Panc1 (cell line): ENCODE results near the gene BCAS2. TPM values are rescaled to one million over a fixed set of nuclear protein-coding genes. Genes with fewer than 3 reads are reported as not detected.

ENCODE experiments used
- ATAC-seq: fragments of 200-7000 bp; cut with Tn5 transposase; 2 replicates; pipeline ENCODE4 v1.9.1; 2020; ENCODE audit warnings: mild to moderate bottlenecking, moderate library complexity
- BruUV-seq: library from RNA; stranded (reverse); fragments of 400-500 nt; replicated peaks from 2 replicates; lab custom pipeline; 2021; lab: Mats Ljungman, UMichigan
- CTCF ChIA-PET: fragments of 300-600 bp; sonication (Branson Sonifier 250); formaldehyde crosslinking; loops from one replicate; lab custom pipeline; 2022; ENCODE audit warnings: antibody characterized with exemption; lab: Charles Lee
- POLR2A ChIA-PET: fragments of 300-600 bp; sonication (Branson Sonifier 250); formaldehyde crosslinking; loops from one replicate; lab custom pipeline; 2022; ENCODE audit warnings: antibody characterized with exemption; lab: Charles Lee
- DNase-seq: peaks from one replicate; pipeline ENCODE4 v3.0.0-alpha.2; 2010; ENCODE audit warnings: low read depth, low spot score
- H3K27ac ChIP-seq: 2 replicates; pipeline ENCODE4 v1.5.1; 2011; ENCODE audit warnings: mild to moderate bottlenecking, low read length, inconsistent platforms
- H3K27me3 ChIP-seq: fragments of 200-500 bp; sonication (Bioruptor generic); 2 replicates; pipeline ENCODE4 v1.6.0; 2014; ENCODE audit warnings: low read length, inconsistent platforms; ENCODE audit not compliant: control insufficient read depth, insufficient read depth
- H3K36me3 ChIP-seq: fragments of 200-500 bp; sonication (Bioruptor generic); 2 replicates; pipeline ENCODE4 v1.5.1; 2014; ENCODE audit warnings: inconsistent platforms, mild to moderate bottlenecking, low read length, moderate library complexity; ENCODE audit not compliant: control insufficient read depth, insufficient read depth
- H3K4me1 ChIP-seq: 2 replicates; pipeline ENCODE4 v1.5.1; 2011; ENCODE audit warnings: inconsistent platforms, mild to moderate bottlenecking, low read length, moderate library complexity; ENCODE audit not compliant: control insufficient read depth, insufficient read depth
- H3K4me3 ChIP-seq, 2 experiments: 2 replicates each; pipeline ENCODE4 v1.5.1; 2011 to 2012; ENCODE audit warnings: low read depth in 2 of 2, low read length in 2 of 2, mild to moderate bottlenecking in 2 of 2, inconsistent platforms in 1 of 2, moderate library complexity in 1 of 2
- H3K9me3 ChIP-seq: fragments of 200-500 bp; sonication (Bioruptor generic); 2 replicates; pipeline ENCODE4 v1.5.1; 2014; ENCODE audit warnings: low read depth, mild to moderate bottlenecking, inconsistent platforms, low read length, moderate library complexity; ENCODE audit not compliant: control insufficient read depth, insufficient read depth
- POLR2AphosphoS5 ChIP-seq: IDR thresholded peaks from 2 replicates; pipeline ENCODE4 v1.6.1; 2012; ENCODE audit warnings: mild to moderate bottlenecking, low read depth, low read length, moderate library complexity
- SIN3A ChIP-seq: IDR thresholded peaks from 2 replicates; pipeline ENCODE4 v1.6.1; 2012; ENCODE audit warnings: low read depth, mild to moderate bottlenecking, low read length, moderate library complexity, borderline replicate concordance; ENCODE audit not compliant: insufficient read depth
- TCF7L2 ChIP-seq: IDR thresholded peaks from 2 replicates; pipeline ENCODE4 v1.6.1; 2011; ENCODE audit warnings: mild to moderate bottlenecking, low read depth, low read length, inconsistent platforms
- in situ Hi-C: cut with HindIII; loops from 2 replicates; pipeline ENCODE4 v1.10.0; 2016; ENCODE audit warnings: low sequenced_read_pairs, low pct_unique_long_range_greater_than_20kb
- intact Hi-C: fragments of 100-400 bp; cut with micrococcal nuclease; formaldehyde crosslinking; loops from one replicate; pipeline ENCODE4 v1.10.0; 2022; ENCODE audit not compliant: unreplicated experiment
- total RNA-seq: library from RNA; stranded (reverse); gene quantifications from one replicate; pipeline ENCODE4 v1.2.1, GENCODE V29; 2021; ENCODE audit not compliant: unreplicated experiment
- TF ChIP-seq, protein P1 (sequence below): fragments of 450-650 bp; IDR thresholded peaks from 2 replicates; pipeline ENCODE4 v1.5.1; 2017; ENCODE audit warnings: mild to moderate bottlenecking
- TF ChIP-seq, protein P2 (sequence below), 2 experiments: IDR thresholded peaks; 2 replicates each; pipeline ENCODE4 v1.6.1; 2011 to 2012; ENCODE audit warnings: low read depth in 2 of 2, control low read depth in 1 of 2, low read length in 1 of 2, mild to moderate bottlenecking in 1 of 2, moderate library complexity in 1 of 2; ENCODE audit not compliant: insufficient read depth in 1 of 2

Gene BCAS2
- total RNA-seq, 1 experiment from 2014 or later = 23.5 TPM

DNA sequence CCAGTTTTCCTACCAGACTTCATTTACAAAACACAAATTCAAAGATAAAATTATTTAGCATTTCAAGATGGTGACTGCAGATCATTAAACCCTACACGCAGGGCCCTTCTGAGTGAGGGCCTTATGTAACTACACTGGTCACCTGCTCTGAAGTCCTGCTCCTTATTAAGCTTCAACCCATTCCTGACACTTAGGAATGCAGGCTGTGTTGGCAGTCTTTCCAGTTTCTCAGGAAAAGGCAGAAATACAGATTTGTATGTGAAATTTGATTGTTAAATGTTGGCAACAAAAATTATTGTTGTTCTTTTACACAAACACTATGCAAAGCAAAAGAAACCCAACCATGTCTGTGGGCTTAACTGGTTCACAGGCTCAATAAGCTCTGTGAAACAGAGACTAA, 25.8 kb upstream of the BCAS2 start:
- intact Hi-C loops = no loop called here
- POLR2A ChIA-PET = no interaction called here

DNA sequence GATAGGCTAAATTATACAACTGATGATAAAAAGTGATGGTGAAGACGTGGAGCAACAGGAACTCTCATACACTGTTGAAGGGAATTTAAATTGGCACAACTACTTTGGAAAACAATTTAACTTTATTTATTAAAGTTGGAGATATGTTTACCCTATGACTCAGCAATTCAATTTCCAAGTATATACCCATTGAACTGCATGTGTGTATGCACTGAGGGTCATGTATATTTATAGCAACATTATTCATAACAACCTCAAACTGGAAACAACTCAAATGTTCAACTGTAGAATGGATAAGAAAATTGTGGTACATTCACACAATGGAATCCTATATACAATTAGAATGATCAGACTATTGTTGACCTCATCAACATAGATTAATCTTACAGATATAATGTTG, 16.5 kb upstream of the BCAS2 start:
- DNase-seq (no peak), ATAC-seq (no peak)
- no TSS peak for BruUV-seq
- Histone ChIP-seq H3K27ac (no peak overlapping the region), H3K4me1 (no peaks in the 10 kb centered on the region), H3K9me3 (no peaks in the 10 kb centered on the region), H3K27me3 (no peaks in the 10 kb centered on the region), H3K36me3 (no peaks in the 10 kb centered on the region), H3K4me3 (no peak overlapping the region)
- intact Hi-C loops (no loop called here), in situ Hi-C loops (no loop called here)
- TF ChIP-seq, protein P1, sequence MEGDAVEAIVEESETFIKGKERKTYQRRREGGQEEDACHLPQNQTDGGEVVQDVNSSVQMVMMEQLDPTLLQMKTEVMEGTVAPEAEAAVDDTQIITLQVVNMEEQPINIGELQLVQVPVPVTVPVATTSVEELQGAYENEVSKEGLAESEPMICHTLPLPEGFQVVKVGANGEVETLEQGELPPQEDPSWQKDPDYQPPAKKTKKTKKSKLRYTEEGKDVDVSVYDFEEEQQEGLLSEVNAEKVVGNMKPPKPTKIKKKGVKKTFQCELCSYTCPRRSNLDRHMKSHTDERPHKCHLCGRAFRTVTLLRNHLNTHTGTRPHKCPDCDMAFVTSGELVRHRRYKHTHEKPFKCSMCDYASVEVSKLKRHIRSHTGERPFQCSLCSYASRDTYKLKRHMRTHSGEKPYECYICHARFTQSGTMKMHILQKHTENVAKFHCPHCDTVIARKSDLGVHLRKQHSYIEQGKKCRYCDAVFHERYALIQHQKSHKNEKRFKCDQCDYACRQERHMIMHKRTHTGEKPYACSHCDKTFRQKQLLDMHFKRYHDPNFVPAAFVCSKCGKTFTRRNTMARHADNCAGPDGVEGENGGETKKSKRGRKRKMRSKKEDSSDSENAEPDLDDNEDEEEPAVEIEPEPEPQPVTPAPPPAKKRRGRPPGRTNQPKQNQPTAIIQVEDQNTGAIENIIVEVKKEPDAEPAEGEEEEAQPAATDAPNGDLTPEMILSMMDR = no peak
- TF ChIP-seq SIN3A (no peak), POLR2AphosphoS5 (no peak), TCF7L2 (no peak)
- TF ChIP-seq, protein P2, sequence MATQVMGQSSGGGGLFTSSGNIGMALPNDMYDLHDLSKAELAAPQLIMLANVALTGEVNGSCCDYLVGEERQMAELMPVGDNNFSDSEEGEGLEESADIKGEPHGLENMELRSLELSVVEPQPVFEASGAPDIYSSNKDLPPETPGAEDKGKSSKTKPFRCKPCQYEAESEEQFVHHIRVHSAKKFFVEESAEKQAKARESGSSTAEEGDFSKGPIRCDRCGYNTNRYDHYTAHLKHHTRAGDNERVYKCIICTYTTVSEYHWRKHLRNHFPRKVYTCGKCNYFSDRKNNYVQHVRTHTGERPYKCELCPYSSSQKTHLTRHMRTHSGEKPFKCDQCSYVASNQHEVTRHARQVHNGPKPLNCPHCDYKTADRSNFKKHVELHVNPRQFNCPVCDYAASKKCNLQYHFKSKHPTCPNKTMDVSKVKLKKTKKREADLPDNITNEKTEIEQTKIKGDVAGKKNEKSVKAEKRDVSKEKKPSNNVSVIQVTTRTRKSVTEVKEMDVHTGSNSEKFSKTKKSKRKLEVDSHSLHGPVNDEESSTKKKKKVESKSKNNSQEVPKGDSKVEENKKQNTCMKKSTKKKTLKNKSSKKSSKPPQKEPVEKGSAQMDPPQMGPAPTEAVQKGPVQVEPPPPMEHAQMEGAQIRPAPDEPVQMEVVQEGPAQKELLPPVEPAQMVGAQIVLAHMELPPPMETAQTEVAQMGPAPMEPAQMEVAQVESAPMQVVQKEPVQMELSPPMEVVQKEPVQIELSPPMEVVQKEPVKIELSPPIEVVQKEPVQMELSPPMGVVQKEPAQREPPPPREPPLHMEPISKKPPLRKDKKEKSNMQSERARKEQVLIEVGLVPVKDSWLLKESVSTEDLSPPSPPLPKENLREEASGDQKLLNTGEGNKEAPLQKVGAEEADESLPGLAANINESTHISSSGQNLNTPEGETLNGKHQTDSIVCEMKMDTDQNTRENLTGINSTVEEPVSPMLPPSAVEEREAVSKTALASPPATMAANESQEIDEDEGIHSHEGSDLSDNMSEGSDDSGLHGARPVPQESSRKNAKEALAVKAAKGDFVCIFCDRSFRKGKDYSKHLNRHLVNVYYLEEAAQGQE (IDR thresholded peaks at IDR 0.05; ENCODE audit: insufficient read depth in 1 of 2, low read depth in 2 of 2, low read length in 1 of 2) = no peak
- POLR2A ChIA-PET = no interaction called here
- CTCF ChIA-PET = no interaction called here

More for the DNA sequence above, 25.8 kb upstream of the BCAS2 start:
- Histone ChIP-seq H3K27ac (no peak overlapping the region), H3K9me3 (no peaks in the 10 kb centered on the region), H3K27me3 (no peaks in the 10 kb centered on the region), H3K36me3 (no peaks in the 10 kb centered on the region), H3K4me1 (no peaks in the 10 kb centered on the region), H3K4me3 (no peak overlapping the region)
- CTCF ChIA-PET = no interaction called here
- ATAC-seq (no peak), DNase-seq (no peak)
- in situ Hi-C loops = no loop called here
- no TSS peak for BruUV-seq
- TF ChIP-seq SIN3A (no peak), POLR2AphosphoS5 (no peak), TCF7L2 (no peak)
- TF ChIP-seq, protein P1 = no peak
- TF ChIP-seq, protein P2 (IDR thresholded peaks at IDR 0.05; ENCODE audit: insufficient read depth in 1 of 2, low read depth in 2 of 2, low read length in 1 of 2) = no peak
